HepG2 (cell line): Measurements from ENCODE around the gene MRPL2. TPM values are rescaled to one million over a fixed set of nuclear protein-coding genes. Genes with fewer than 3 reads are reported as not detected.

Experiments
- CENPX ChIP-seq: sonication (generic); formaldehyde crosslinking; IDR thresholded peaks from 2 replicates; pipeline ENCODE4 v1.9.0; 2021; ENCODE audit warnings: mild to moderate bottlenecking, missing genetic modification reagents, moderate library complexity
- EHMT2 ChIP-seq: fragments of 200-600 bp; sonication (generic); IDR thresholded peaks from 2 replicates; pipeline ENCODE4 v1.7.0; 2017; ENCODE audit warnings: antibody characterized with exemption, low read depth, low read length, borderline replicate concordance
- HOXA3 ChIP-seq: sonication (generic); formaldehyde crosslinking; IDR thresholded peaks from 2 replicates; pipeline ENCODE4 v1.5.0; 2020; ENCODE audit warnings: missing genetic modification reagents
- KMT2B ChIP-seq: IDR thresholded peaks from 2 replicates; pipeline ENCODE4 v1.6.1; 2016; ENCODE audit warnings: missing genetic modification reagents, missing compliant biosample characterization
- MIXL1 ChIP-seq: IDR thresholded peaks from 2 replicates; pipeline ENCODE4 v1.6.1; 2016
- NR2F2 ChIP-seq: IDR thresholded peaks from 2 replicates; pipeline ENCODE4 v1.6.1; 2012; ENCODE audit warnings: low read depth, inconsistent platforms, borderline replicate concordance
- SP4 ChIP-seq: sonication (generic); formaldehyde crosslinking; IDR thresholded peaks from 2 replicates; pipeline ENCODE4 v1.8.1; 2023; ENCODE audit warnings: mild to moderate bottlenecking, missing genetic modification reagents
- TERF1 ChIP-seq: sonication (generic); formaldehyde crosslinking; IDR thresholded peaks from 2 replicates; pipeline ENCODE4 v1.8.0; 2022; ENCODE audit warnings: mild to moderate bottlenecking, missing genetic modification reagents, moderate library complexity
- THYN1 ChIP-seq: sonication (generic); formaldehyde crosslinking; IDR thresholded peaks from 2 replicates; pipeline ENCODE4 v1.8.1; 2023; ENCODE audit warnings: low read depth, mild to moderate bottlenecking, moderate library complexity, missing genetic modification reagents, borderline replicate concordance
- YEATS2 ChIP-seq: sonication (generic); formaldehyde crosslinking; IDR thresholded peaks from 2 replicates; pipeline ENCODE4 v1.4.0; 2020; ENCODE audit warnings: missing genetic modification reagents, borderline replicate concordance
- ZMYM3 ChIP-seq: sonication (generic); formaldehyde crosslinking; IDR thresholded peaks from 2 replicates; pipeline ENCODE4 v1.5.1; 2020; ENCODE audit warnings: mild to moderate bottlenecking, missing genetic modification reagents
- ZNF101 ChIP-seq: sonication (generic); formaldehyde crosslinking; IDR thresholded peaks from 2 replicates; pipeline ENCODE4 v1.4.0; 2020; ENCODE audit warnings: mild to moderate bottlenecking, low read depth, missing genetic modification reagents, borderline replicate concordance
- ZNF33A ChIP-seq: sonication (generic); formaldehyde crosslinking; IDR thresholded peaks from 2 replicates; pipeline ENCODE4 v1.5.1; 2020; ENCODE audit warnings: missing genetic modification reagents, mild to moderate bottlenecking, moderate library complexity, borderline replicate concordance
- ZNF577 ChIP-seq: sonication (generic); formaldehyde crosslinking; IDR thresholded peaks from 2 replicates; pipeline ENCODE4 v1.4.0; 2020; ENCODE audit warnings: mild to moderate bottlenecking, low read depth, missing genetic modification reagents, borderline replicate concordance
- ZNF646 ChIP-seq: sonication (generic); formaldehyde crosslinking; IDR thresholded peaks from 2 replicates; pipeline ENCODE4 v1.9.0; 2021; ENCODE audit warnings: mild to moderate bottlenecking, missing genetic modification reagents
- polyA plus RNA-seq, 8 experiments: library from polyadenylated mRNA; depleted of rRNA in 3 of 8; stranded (reverse) in 7 of 8; unstranded in 1 of 8; fragments of >200 nt; fragmentation: Illumina TruSeq in 4 of 8; extraction: Trizol in 4 of 8; gene quantifications; 2 replicates each; pipeline versions ENCODE4 v1.2.1 to v1.2.3, GENCODE V29; 2011 to 2016; ENCODE audit warnings: low read depth in 4 of 8, missing spikeins in 1 of 8, mixed read lengths in 1 of 8; ENCODE audit not compliant: insufficient read depth in 1 of 8
- total RNA-seq, 5 experiments: library from RNA; depleted of rRNA; stranded (reverse); fragments of >200 nt; fragmentation: Illumina TruSeq; extraction: Trizol; gene quantifications; 2 replicates each; pipeline ENCODE4 v1.2.3, GENCODE V29; 2016; ENCODE audit warnings: low read depth in 1 of 5
- TF ChIP-seq, protein P1 (sequence below): sonication (generic); formaldehyde crosslinking; IDR thresholded peaks from 2 replicates; pipeline ENCODE4 v1.5.0; 2020; ENCODE audit warnings: mild to moderate bottlenecking, missing genetic modification reagents, borderline replicate concordance
- TF ChIP-seq, protein P2 (sequence below): sonication (generic); formaldehyde crosslinking; IDR thresholded peaks from 2 replicates; pipeline ENCODE4 v1.9.0; 2021; ENCODE audit warnings: missing genetic modification reagents, borderline replicate concordance

Gene MRPL2
- total and polyA plus RNA-seq, 2 of the 13 experiments (the other 11 are each of a cell fraction or from before 2014, with no cell fraction given) = 56.8 to 65.6 TPM

GRCh38 chr6:43053545-43054205 is 5.6 kb downstream of the MRPL2 start, which contains the start of gene CUL7 (continued):
- TF ChIP-seq ZNF646 (CRISPR knock-in tag) = no peak
- TF ChIP-seq, protein P1, sequence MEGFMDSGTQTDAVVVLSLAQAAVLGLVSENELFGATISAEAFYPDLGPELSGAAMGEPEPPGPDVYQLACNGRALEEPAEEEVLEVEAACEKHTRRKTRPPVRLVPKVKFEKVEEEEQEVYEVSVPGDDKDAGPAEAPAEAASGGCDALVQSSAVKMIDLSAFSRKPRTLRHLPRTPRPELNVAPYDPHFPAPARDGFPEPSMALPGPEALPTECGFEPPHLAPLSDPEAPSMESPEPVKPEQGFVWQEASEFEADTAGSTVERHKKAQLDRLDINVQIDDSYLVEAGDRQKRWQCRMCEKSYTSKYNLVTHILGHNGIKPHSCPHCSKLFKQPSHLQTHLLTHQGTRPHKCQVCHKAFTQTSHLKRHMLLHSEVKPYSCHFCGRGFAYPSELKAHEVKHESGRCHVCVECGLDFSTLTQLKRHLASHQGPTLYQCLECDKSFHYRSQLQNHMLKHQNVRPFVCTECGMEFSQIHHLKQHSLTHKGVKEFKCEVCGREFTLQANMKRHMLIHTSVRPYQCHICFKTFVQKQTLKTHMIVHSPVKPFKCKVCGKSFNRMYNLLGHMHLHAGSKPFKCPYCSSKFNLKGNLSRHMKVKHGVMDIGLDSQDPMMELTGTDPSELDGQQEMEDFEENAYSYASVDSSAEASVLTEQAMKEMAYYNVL = peak; percentile 83
- TF ChIP-seq CENPX (CRISPR knock-in tag) = no peak
- 0 out of 2 replicates have a peak, but pooled peaks have one; percentile 72 for TF ChIP-seq ZNF33A (CRISPR knock-in tag)
- no peak for TF ChIP-seq ZMYM3 (CRISPR knock-in tag)
- peak; percentile 81 for TF ChIP-seq KMT2B (CRISPR knock-in tag)
- no peak; the same call in 1 of the 2 replicates for TF ChIP-seq NR2F2
- peak; percentile 68 for TF ChIP-seq MIXL1 (CRISPR knock-in tag)
- TF ChIP-seq TERF1 (CRISPR knock-in tag) = no peak
- peak; percentile 64; the same call in 1 of the 2 replicates for TF ChIP-seq ZNF101 (CRISPR knock-in tag)
- TF ChIP-seq THYN1 (CRISPR knock-in tag) = no peak
- TF ChIP-seq ZNF577 (CRISPR knock-in tag) = no peak
- TF ChIP-seq HOXA3 (CRISPR knock-in tag) = peak; percentile 88
- TF ChIP-seq, protein P2, sequence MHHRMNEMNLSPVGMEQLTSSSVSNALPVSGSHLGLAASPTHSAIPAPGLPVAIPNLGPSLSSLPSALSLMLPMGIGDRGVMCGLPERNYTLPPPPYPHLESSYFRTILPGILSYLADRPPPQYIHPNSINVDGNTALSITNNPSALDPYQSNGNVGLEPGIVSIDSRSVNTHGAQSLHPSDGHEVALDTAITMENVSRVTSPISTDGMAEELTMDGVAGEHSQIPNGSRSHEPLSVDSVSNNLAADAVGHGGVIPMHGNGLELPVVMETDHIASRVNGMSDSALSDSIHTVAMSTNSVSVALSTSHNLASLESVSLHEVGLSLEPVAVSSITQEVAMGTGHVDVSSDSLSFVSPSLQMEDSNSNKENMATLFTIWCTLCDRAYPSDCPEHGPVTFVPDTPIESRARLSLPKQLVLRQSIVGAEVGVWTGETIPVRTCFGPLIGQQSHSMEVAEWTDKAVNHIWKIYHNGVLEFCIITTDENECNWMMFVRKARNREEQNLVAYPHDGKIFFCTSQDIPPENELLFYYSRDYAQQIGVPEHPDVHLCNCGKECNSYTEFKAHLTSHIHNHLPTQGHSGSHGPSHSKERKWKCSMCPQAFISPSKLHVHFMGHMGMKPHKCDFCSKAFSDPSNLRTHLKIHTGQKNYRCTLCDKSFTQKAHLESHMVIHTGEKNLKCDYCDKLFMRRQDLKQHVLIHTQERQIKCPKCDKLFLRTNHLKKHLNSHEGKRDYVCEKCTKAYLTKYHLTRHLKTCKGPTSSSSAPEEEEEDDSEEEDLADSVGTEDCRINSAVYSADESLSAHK (CRISPR knock-in tag) = peak; percentile 84; the same call in 1 of the 2 replicates
- TF ChIP-seq SP4 (CRISPR knock-in tag) = peak; percentile 86
- TF ChIP-seq YEATS2 (CRISPR knock-in tag) = peak; percentile 98
- no peak for TF ChIP-seq EHMT2
